Progenitor cell of endocrine pancreas (in vitro differentiated cells): Measurements from ENCODE around the gene ADGRG3. TPM values are rescaled to one million over a fixed set of nuclear protein-coding genes. Genes with fewer than 3 reads are reported as not detected.

Source experiments
- DNase-seq: peaks from one replicate; pipeline ENCODE4 v3.0.0; 2021; ENCODE audit warnings: low spot score; ENCODE audit not compliant: unreplicated experiment
- H3K27ac Mint-ChIP-seq: 2 replicates; pipeline ENCODE4 v1.8.0; 2021; ENCODE audit warnings: mild to moderate bottlenecking, moderate library complexity, mixed read lengths
- H3K27me3 Mint-ChIP-seq: 2 replicates; pipeline ENCODE4 v1.8.0; 2021; ENCODE audit warnings: mixed read lengths
- H3K36me3 Mint-ChIP-seq: 2 replicates; pipeline ENCODE4 v1.8.0; 2022; ENCODE audit warnings: mixed read lengths; ENCODE audit not compliant: insufficient read depth
- H3K4me1 Mint-ChIP-seq: 2 replicates; pipeline ENCODE4 v1.8.0; 2021; ENCODE audit warnings: low read depth, mixed read lengths
- H3K4me3 Mint-ChIP-seq: 2 replicates; pipeline ENCODE4 v1.8.0; 2021; ENCODE audit warnings: low read depth, mild to moderate bottlenecking, moderate library complexity, mixed read lengths
- H3K9me3 Mint-ChIP-seq: 2 replicates; pipeline ENCODE4 v1.8.0; 2021; ENCODE audit warnings: low read depth, mixed read lengths
- total RNA-seq: library from RNA; stranded (reverse); gene quantifications from 2 replicates; pipeline ENCODE4 v1.2.1, GENCODE V29; 2021
- TF ChIP-seq, protein P1 (sequence below): fragments of 200-600 bp; sonication (generic); IDR thresholded peaks from one replicate; pipeline ENCODE4 v1.5.0; 2021; ENCODE audit warnings: antibody characterized with exemption, mild to moderate bottlenecking; ENCODE audit not compliant: unreplicated experiment

Gene ADGRG3
- total RNA-seq, 1 donor from 2014 or later = not detected

DNA sequence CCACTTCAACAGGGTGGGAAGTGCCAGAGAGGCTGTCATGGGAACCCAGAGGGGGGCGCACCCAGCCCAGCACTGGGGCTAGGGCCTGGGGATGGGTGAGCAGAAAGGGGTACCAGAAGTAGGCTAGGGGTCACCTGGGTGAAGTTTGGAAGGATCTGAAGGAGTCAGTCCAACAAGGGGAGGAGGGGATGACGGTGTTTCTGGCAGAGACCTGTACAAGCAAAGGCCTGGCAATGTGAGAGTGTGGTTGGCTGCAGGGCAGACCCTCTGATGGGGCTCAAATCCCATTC lies 54.0 kb downstream of the ADGRG3 start:
- H3K9me3 Mint-ChIP-seq = no peaks in the 10 kb centered on the region
- TF ChIP-seq, protein P1, sequence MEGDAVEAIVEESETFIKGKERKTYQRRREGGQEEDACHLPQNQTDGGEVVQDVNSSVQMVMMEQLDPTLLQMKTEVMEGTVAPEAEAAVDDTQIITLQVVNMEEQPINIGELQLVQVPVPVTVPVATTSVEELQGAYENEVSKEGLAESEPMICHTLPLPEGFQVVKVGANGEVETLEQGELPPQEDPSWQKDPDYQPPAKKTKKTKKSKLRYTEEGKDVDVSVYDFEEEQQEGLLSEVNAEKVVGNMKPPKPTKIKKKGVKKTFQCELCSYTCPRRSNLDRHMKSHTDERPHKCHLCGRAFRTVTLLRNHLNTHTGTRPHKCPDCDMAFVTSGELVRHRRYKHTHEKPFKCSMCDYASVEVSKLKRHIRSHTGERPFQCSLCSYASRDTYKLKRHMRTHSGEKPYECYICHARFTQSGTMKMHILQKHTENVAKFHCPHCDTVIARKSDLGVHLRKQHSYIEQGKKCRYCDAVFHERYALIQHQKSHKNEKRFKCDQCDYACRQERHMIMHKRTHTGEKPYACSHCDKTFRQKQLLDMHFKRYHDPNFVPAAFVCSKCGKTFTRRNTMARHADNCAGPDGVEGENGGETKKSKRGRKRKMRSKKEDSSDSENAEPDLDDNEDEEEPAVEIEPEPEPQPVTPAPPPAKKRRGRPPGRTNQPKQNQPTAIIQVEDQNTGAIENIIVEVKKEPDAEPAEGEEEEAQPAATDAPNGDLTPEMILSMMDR = no peak
- H3K36me3 Mint-ChIP-seq = no peaks in the 10 kb centered on the region
- no peaks in the 10 kb centered on the region for H3K27me3 Mint-ChIP-seq
- peaks cover 3% of the 10 kb centered on the region for H3K4me1 Mint-ChIP-seq
- no peak overlapping the region for H3K4me3 Mint-ChIP-seq
- no peak for DNase-seq
- no peak overlapping the region for H3K27ac Mint-ChIP-seq

DNA sequence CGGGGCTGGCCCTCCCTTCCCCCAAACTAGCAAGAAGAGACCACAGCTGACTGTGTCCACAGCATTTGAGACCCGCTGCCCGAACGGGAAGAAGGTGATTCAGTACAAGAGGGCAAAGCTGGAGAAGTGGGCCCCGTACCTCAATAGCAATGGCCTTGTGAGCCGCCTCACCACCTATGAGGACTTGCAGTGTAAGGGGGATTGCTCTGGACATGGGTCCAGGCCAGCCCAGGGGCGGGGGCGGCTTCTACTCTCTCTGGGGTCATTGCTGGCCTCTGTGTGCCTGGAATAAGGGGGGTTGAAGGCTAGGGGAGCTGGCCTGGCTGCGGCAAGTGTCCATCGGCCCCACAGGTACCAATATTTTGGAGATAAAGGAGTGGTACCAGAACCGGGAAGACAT lies 54.5 kb downstream of the ADGRG3 start:
- Mint-ChIP-seq H3K27ac (no peak overlapping the region), H3K27me3 (no peaks in the 10 kb centered on the region), H3K4me3 (no peak overlapping the region), H3K4me1 (peaks cover 3% of the 10 kb centered on the region), H3K9me3 (no peaks in the 10 kb centered on the region), H3K36me3 (no peaks in the 10 kb centered on the region)
- TF ChIP-seq, protein P1 = no peak
- DNase-seq = no peak

DNA sequence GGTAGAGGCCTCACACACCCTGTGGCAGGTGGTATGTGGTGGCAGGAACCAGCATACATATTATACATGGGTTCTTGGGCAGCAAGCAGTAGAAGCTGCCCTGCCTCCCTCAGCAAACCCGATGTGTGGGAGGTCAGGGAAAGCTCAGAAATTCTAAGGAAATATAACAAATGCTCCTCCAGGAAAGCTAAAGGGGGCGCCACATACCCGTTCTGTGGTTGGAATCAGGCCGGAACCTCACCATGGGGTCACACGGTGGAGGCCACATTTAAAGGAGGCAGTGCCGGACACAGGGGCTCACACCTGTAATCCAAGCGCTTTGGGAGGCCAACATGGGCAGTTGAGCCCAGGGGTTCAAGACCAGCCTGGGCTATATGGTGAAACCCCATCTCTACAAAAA lies 55.1 kb downstream of the ADGRG3 start:
- H3K4me3 Mint-ChIP-seq = no peak overlapping the region
- peaks cover 3% of the 10 kb centered on the region for H3K4me1 Mint-ChIP-seq
- no peaks in the 10 kb centered on the region for H3K27me3 Mint-ChIP-seq
- DNase-seq = no peak
- TF ChIP-seq, protein P1 = peak; percentile 40
- H3K36me3 Mint-ChIP-seq = no peaks in the 10 kb centered on the region
- H3K27ac Mint-ChIP-seq = no peak overlapping the region
- no peaks in the 10 kb centered on the region for H3K9me3 Mint-ChIP-seq

DNA sequence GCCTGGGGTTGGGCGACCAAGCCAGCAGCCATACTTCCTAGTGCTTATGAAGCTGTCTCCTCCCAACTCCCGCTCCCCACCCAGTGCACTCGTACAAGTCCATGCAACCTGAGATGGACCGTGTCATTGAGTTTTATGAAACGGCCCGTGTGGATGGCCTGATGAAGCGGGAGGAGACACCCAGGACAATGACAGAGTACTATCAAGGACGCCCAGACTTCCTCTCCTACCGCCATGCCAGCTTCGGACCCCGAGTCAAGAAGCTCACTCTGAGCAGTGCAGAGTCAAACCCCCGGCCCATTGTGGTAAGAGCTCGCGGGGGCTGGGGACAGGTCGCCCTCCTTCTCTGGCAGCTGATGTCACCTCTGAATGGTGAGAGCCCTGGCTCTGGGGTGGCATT lies 56.4 kb downstream of the ADGRG3 start:
- no peak for DNase-seq
- Mint-ChIP-seq H3K36me3 (no peaks in the 10 kb centered on the region), H3K27me3 (no peaks in the 10 kb centered on the region), H3K27ac (no peak overlapping the region), H3K4me3 (no peak overlapping the region), H3K4me1 (peaks cover 3% of the 10 kb centered on the region), H3K9me3 (no peaks in the 10 kb centered on the region)
- TF ChIP-seq, protein P1 = no peak

DNA sequence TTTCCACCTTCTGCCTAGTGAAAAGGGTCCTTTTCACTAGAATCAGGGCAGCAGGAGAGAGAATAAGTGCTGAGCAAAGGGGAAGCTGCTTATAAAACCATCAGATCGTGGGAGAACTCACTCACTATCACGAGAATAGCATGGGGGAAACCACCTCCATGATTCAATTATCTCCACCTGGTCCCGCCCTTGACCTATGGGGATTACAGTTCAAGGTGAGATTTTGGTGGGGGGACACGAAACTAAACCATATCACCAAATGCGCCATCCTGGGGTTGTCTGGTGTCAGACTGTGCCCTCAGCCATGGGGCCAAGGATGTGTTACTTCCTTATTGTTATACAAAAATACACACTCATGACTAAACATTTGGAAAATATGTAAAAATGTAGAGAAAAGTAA lies 57.0 kb downstream of the ADGRG3 start:
- no peaks in the 10 kb centered on the region for H3K36me3 Mint-ChIP-seq
- TF ChIP-seq, protein P1 = no peak
- no peak overlapping the region for H3K27ac Mint-ChIP-seq
- H3K27me3 Mint-ChIP-seq = no peaks in the 10 kb centered on the region
- no peak overlapping the region for H3K4me3 Mint-ChIP-seq
- peaks cover 3% of the 10 kb centered on the region for H3K4me1 Mint-ChIP-seq
- DNase-seq = no peak
- H3K9me3 Mint-ChIP-seq = no peaks in the 10 kb centered on the region
